ENCODE results near the gene SMARCE1. TPM values are rescaled to one million over a fixed set of nuclear protein-coding genes. Genes with fewer than 3 reads are reported as not detected.
"Not testable (repeated sequence)": the region's sequence is repeated elsewhere in the genome, so short reads cannot be mapped to it uniquely, and the experiment has no call there.

The SMARCE1 gene
- total and polyA plus RNA-seq, 7 donors, result 49.6 to 64.7 (median 59.9) TPM

DNA sequence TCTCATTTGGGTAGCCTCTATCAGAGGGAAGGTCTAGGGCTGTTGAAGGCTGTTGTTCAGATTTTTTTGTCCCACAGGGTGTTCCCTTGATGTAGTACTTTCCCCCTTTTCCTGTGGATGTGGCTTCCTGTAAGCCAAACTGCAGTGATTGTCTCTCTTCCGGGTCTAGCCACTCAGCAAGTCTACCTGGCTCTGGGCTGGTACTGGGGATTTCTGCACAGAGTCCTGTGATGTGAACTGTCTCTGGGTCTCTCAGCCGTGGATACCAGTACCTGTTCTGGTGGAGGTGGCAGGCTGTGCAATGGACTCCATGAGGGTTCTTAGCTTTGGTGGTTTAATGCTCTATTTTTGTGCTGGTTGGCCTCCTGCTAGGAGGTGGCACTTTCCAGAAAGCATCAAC is 59.1 kb downstream of the SMARCE1 start:
- DNase-seq (no peak), ATAC-seq (no peak)
- peaks cover 0 to 6% (median 0%) of the 10 kb centered on the region in 3 donors for H3K27me3 ChIP-seq (ENCODE audit: insufficient read depth in 3 of 3, low read length in 2 of 3)
- H3K36me3 ChIP-seq (ENCODE audit: insufficient read depth in 1 of 2, low read depth in 1 of 2), result no peaks in the 10 kb centered on the region
- TF ChIP-seq, protein P1, sequence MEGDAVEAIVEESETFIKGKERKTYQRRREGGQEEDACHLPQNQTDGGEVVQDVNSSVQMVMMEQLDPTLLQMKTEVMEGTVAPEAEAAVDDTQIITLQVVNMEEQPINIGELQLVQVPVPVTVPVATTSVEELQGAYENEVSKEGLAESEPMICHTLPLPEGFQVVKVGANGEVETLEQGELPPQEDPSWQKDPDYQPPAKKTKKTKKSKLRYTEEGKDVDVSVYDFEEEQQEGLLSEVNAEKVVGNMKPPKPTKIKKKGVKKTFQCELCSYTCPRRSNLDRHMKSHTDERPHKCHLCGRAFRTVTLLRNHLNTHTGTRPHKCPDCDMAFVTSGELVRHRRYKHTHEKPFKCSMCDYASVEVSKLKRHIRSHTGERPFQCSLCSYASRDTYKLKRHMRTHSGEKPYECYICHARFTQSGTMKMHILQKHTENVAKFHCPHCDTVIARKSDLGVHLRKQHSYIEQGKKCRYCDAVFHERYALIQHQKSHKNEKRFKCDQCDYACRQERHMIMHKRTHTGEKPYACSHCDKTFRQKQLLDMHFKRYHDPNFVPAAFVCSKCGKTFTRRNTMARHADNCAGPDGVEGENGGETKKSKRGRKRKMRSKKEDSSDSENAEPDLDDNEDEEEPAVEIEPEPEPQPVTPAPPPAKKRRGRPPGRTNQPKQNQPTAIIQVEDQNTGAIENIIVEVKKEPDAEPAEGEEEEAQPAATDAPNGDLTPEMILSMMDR (IDR thresholded peaks at IDR 0.05), result no peak
- H3K4me3 ChIP-seq, result no peak overlapping the region
- peaks cover 10% of the 10 kb centered on the region for H3K9me3 ChIP-seq
- intact Hi-C loops (cut with DNase I), result no loop called here
- 64 to 78% (median 68%) methylated on average over 2 of the region's 2 CpGs for WGBS, 3 donors
- no peaks in the 10 kb centered on the region for H3K4me1 ChIP-seq
- H3K27ac ChIP-seq, result no peak overlapping the region

DNA sequence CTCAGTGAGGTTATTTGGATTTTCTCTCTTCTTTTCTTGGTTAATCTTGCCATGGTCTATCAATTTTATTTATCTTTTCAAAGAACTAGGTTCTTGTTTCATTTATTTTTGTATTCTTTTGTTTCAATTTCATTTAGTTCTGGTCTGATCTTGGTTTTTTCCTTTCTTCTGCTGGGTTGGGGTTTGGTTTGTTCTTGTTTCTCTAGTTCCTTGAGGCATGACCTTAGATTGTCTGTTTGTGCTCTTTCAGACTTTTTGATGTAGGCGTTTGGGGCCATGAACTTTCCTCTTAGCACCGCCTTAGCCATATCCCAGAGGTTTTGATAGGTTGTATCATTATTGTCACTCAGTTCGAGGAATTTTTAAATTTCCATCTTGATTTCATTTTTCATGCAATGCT is 61.4 kb downstream of the SMARCE1 start:
- H3K27ac ChIP-seq; ATAC-seq; H3K9me3 ChIP-seq; intact Hi-C loops (cut with DNase I); DNase-seq; H3K36me3 ChIP-seq (ENCODE audit: insufficient read depth in 1 of 2, low read depth in 1 of 2); H3K4me1 ChIP-seq; H3K27me3 ChIP-seq (ENCODE audit: insufficient read depth in 3 of 3, low read length in 2 of 3); H3K4me3 ChIP-seq: not testable (repeated sequence)
- 75 to 78% (median 77%) methylated on average over 3 of the region's 3 CpGs for WGBS, 3 donors

DNA sequence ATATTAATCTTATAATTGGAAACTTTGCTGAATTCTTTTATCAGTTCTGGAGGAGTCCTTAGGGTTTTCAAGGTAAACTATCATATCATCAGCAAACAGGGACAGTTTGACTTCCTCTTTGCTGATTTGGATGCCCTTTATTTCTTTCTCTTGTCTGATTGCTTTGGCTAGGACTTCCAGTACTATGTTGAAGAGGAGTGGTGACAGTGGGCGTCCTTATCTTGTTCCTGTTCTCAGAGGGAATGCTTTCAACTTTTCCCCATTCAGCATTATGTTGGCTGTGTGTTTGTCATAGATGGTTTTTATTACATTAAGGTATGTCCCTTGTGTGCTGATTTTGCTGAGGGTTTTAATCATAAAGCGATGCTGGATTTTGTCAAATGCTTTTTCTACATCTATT is 62.7 kb downstream of the SMARCE1 start:
- 79 to 91% (median 81%) methylated on average over 2 of the region's 2 CpGs for WGBS, 3 donors
- H3K9me3 ChIP-seq; H3K4me3 ChIP-seq; H3K27me3 ChIP-seq (ENCODE audit: insufficient read depth in 3 of 3, low read length in 2 of 3); H3K27ac ChIP-seq; DNase-seq; H3K36me3 ChIP-seq (ENCODE audit: insufficient read depth in 1 of 2, low read depth in 1 of 2); ATAC-seq; intact Hi-C loops (cut with DNase I); H3K4me1 ChIP-seq: not testable (repeated sequence)

DNA sequence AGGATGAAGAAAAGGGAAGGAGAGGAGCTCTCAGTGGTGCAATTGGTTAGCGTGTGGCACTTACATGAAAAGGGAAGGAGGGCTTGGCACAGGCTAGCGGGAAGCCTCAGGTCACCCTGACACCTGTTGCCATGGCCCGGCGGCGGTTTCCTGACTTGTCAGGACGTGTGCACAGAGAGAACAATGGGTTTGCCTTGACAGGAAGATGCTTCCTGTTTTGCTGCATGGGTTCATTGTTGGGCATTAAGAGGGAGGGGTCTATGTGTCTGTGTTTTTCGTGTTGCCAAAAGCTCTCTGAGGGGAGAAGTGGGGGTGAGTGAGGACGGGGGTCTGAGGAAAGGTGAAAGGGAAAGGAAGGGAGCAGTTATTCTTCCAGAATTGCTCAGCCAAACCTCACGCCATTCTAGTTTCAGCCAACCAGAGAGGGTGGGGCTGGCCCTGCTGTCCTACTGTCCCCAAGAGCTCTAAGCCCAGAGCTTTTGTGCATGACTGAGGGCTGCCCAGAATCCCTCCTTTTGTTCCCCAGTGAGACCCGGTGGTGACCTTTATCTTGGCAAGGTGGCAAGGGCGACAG is 65.2 kb downstream of the SMARCE1 start:
- H3K27me3 ChIP-seq (ENCODE audit: insufficient read depth in 3 of 3, low read length in 2 of 3), result peaks cover 0 to 3% (median 0%) of the 10 kb centered on the region in 3 donors
- intact Hi-C loops (cut with DNase I), result no loop called here
- peaks cover 10% of the 10 kb centered on the region for H3K9me3 ChIP-seq
- H3K4me3 ChIP-seq, result no peak overlapping the region
- ATAC-seq (peak; percentile 52 to 73 (median 58)), DNase-seq (peak; percentile 48 to 70)
- 17 to 22% (median 19%) methylated on average over 11 of the region's 11 CpGs for WGBS, 3 donors
- TF ChIP-seq, protein P1 (IDR thresholded peaks at IDR 0.05), result no peak
- H3K27ac ChIP-seq, result peak overlapping the region; percentile 36
- peaks cover 4% of the 10 kb centered on the region for H3K4me1 ChIP-seq
- H3K36me3 ChIP-seq (ENCODE audit: insufficient read depth in 1 of 2, low read depth in 1 of 2), result no peaks in the 10 kb centered on the region

DNA sequence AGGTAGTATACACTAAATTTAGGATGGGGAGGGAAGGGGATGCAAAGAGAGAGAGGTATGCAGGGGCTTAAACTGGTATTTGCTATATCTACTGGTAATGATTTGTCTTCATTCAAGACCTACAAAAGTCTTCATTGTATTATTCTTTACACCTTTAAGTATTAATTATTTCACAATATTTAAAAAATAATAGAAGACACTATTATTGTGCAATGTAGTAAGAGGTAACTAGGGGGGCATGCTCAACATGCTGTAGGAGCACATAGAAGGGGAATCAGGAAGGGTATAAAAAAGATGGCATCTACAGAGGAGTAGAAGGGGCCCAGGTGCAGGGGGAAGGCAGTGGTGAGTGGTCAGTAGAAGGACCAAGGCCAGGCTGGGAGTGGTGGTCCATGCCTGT is 67.5 kb downstream of the SMARCE1 start:
- H3K36me3 ChIP-seq (ENCODE audit: insufficient read depth in 1 of 2, low read depth in 1 of 2), result no peaks in the 10 kb centered on the region
- H3K27me3 ChIP-seq (ENCODE audit: insufficient read depth in 3 of 3, low read length in 2 of 3), result peaks cover 0 to 3% (median 0%) of the 10 kb centered on the region in 3 donors
- peaks cover 4% of the 10 kb centered on the region for H3K4me1 ChIP-seq
- ATAC-seq (no peak), DNase-seq (no peak)
- H3K4me3 ChIP-seq, result no peak overlapping the region
- TF ChIP-seq, protein P1 (IDR thresholded peaks at IDR 0.05), result no peak
- no peak overlapping the region for H3K27ac ChIP-seq
- intact Hi-C loops (cut with DNase I), result no loop called here
- peaks cover 7% of the 10 kb centered on the region for H3K9me3 ChIP-seq

DNA sequence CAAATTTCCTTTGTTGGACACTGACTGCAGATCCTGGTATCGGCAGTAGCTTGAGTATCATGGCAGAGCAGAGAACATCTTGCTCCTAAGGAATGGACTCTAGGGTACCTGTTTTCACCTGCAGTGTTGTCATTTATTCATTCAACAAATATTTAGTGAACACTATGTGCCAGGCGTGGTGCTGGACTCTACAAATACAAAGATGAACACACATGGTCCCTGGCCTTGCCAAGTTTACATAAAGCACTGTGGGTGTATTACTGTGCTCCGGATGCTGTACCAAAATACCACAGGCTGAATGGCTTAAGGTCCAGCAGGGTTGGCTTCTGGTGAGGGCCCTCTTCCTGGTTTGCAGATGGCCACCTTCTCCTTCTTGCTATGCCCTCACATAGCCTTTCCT is 68.1 kb downstream of the SMARCE1 start:
- no peaks in the 10 kb centered on the region for H3K36me3 ChIP-seq (ENCODE audit: insufficient read depth in 1 of 2, low read depth in 1 of 2)
- DNase-seq (no peak), ATAC-seq (no peak)
- no peak overlapping the region for H3K4me3 ChIP-seq
- H3K27ac ChIP-seq, result no peak overlapping the region
- H3K9me3 ChIP-seq, result peaks cover under 1% of the 10 kb centered on the region
- WGBS, 3 donors, result 82 to 94% (median 93%) methylated on average over 3 of the region's 3 CpGs
- intact Hi-C loops (cut with DNase I), result no loop called here
- peaks cover 0 to under 1% (median 0%) of the 10 kb centered on the region in 3 donors for H3K27me3 ChIP-seq (ENCODE audit: insufficient read depth in 3 of 3, low read length in 2 of 3)
- H3K4me1 ChIP-seq, result peaks cover 4% of the 10 kb centered on the region
- TF ChIP-seq, protein P1 (IDR thresholded peaks at IDR 0.05), result no peak

Data from psoas muscle (tissue), 8 donors.